Endometrium (tissue), 2 donors: ENCODE measurements around the gene CADPS2.
A peak's percentile ranks its signal among the peaks of the same experiment; 100 is the strongest.

Source experiments
- FAIRE-seq: peaks from 2 replicates; lab custom pipeline; 2012; peaks lifted over from hg19 to GRCh38; lab: Jason Lieb, UNC
- donor health status: control.
- donor health status: control.

The CADPS2 gene

GRCh38 chr7:122768827-122769226 is 117.4 kb downstream of the CADPS2 start:
- no peak for FAIRE-seq

- no peak for FAIRE-seq
Observed at GRCh38 chr7:122767339-122767738, 118.9 kb downstream of the CADPS2 start.

GRCh38 chr7:122766593-122766992 is 119.7 kb downstream of the CADPS2 start:
- no peak for FAIRE-seq

- FAIRE-seq = no peak
Observed at GRCh38 chr7:122764902-122765301, 121.4 kb downstream of the CADPS2 start.

GRCh38 chr7:122764020-122764419 is 122.2 kb downstream of the CADPS2 start:
- FAIRE-seq = no peak

GRCh38 chr7:122762071-122762470 is 124.2 kb downstream of the CADPS2 start:
- no peak for FAIRE-seq

- FAIRE-seq = no peak
Observed at GRCh38 chr7:122758501-122758900, 127.8 kb downstream of the CADPS2 start.

GRCh38 chr7:122756860-122757259 is 129.4 kb downstream of the CADPS2 start:
- FAIRE-seq = no peak

GRCh38 chr7:122755696-122756095 is 130.6 kb downstream of the CADPS2 start:
- FAIRE-seq = peak; percentile 33

- no peak for FAIRE-seq
Observed at GRCh38 chr7:122752583-122752982, 133.7 kb downstream of the CADPS2 start.

GRCh38 chr7:122750389-122750788 is 135.9 kb downstream of the CADPS2 start:
- no peak for FAIRE-seq

- FAIRE-seq = no peak
Observed at GRCh38 chr7:122748195-122748594, 138.1 kb downstream of the CADPS2 start.

- FAIRE-seq = no peak
Observed at GRCh38 chr7:122746948-122747347, 139.3 kb downstream of the CADPS2 start.

- no peak for FAIRE-seq
Observed at GRCh38 chr7:122743211-122743610, 143.0 kb downstream of the CADPS2 start.

- no peak for FAIRE-seq
Observed at GRCh38 chr7:122738947-122739346, 147.3 kb downstream of the CADPS2 start.

GRCh38 chr7:122736183-122736582 is 150.1 kb downstream of the CADPS2 start:
- FAIRE-seq = no peak

- no peak for FAIRE-seq
Observed at GRCh38 chr7:122727759-122728158, 158.5 kb downstream of the CADPS2 start.

- FAIRE-seq = no peak
Observed at GRCh38 chr7:122727354-122727753, 158.9 kb downstream of the CADPS2 start.

- no peak for FAIRE-seq
Observed at GRCh38 chr7:122726881-122727280, 159.4 kb downstream of the CADPS2 start.

- no peak for FAIRE-seq
Observed at GRCh38 chr7:122724366-122724765, 161.9 kb downstream of the CADPS2 start.

GRCh38 chr7:122719010-122719578 is 167.2 kb downstream of the CADPS2 start:
- no peak for FAIRE-seq

- FAIRE-seq = no peak
Observed at GRCh38 chr7:122717356-122718089, 168.7 kb downstream of the CADPS2 start.

GRCh38 chr7:122715183-122715582 is 171.1 kb downstream of the CADPS2 start:
- FAIRE-seq = no peak

GRCh38 chr7:122710916-122711315 is 175.3 kb downstream of the CADPS2 start:
- no peak for FAIRE-seq
